Mesothelial cell of epicardium (in vitro differentiated cells): ENCODE measurements around the gene SBF2. TPM values are rescaled to one million over a fixed set of nuclear protein-coding genes. Genes with fewer than 3 reads are reported as not detected.
"Not testable (repeated sequence)": the region's sequence is repeated elsewhere in the genome, so short reads cannot be mapped to it uniquely, and the experiment has no call there.

Source experiments
- DNase-seq, 2 experiments: peaks; one replicate each; pipeline ENCODE4 v3.0.0; 2021; ENCODE audit warnings: low spot score in 2 of 2; ENCODE audit not compliant: unreplicated experiment in 2 of 2
- H3K27ac Mint-ChIP-seq: 2 replicates; pipeline ENCODE4 v1.8.0; 2021; ENCODE audit warnings: mixed read lengths
- H3K27me3 Mint-ChIP-seq: 2 replicates; pipeline ENCODE4 v1.8.0; 2021; ENCODE audit warnings: low read depth, mixed read lengths
- H3K36me3 Mint-ChIP-seq: 2 replicates; pipeline ENCODE4 v1.8.0; 2021; ENCODE audit warnings: mixed read lengths
- H3K4me1 Mint-ChIP-seq: 2 replicates; pipeline ENCODE4 v1.8.0; 2021; ENCODE audit warnings: mixed read lengths
- H3K4me3 Mint-ChIP-seq: 2 replicates; pipeline ENCODE4 v1.8.0; 2021; ENCODE audit warnings: mild to moderate bottlenecking, moderate library complexity, mixed read lengths
- H3K9me3 Mint-ChIP-seq: 2 replicates; pipeline ENCODE4 v1.8.0; 2021; ENCODE audit warnings: mixed read lengths
- total RNA-seq: library from RNA; stranded (reverse); gene quantifications from 3 replicates; pipeline ENCODE4 v1.2.1, GENCODE V29; 2021
- TF ChIP-seq, protein P1 (sequence below): fragments of 200-600 bp; sonication (generic); IDR thresholded peaks from one replicate; pipeline ENCODE4 v1.5.0; 2021; ENCODE audit warnings: antibody characterized with exemption; ENCODE audit not compliant: unreplicated experiment

The SBF2 gene
- total RNA-seq, 1 donor from 2014 or later = 58.4 TPM

DNA sequence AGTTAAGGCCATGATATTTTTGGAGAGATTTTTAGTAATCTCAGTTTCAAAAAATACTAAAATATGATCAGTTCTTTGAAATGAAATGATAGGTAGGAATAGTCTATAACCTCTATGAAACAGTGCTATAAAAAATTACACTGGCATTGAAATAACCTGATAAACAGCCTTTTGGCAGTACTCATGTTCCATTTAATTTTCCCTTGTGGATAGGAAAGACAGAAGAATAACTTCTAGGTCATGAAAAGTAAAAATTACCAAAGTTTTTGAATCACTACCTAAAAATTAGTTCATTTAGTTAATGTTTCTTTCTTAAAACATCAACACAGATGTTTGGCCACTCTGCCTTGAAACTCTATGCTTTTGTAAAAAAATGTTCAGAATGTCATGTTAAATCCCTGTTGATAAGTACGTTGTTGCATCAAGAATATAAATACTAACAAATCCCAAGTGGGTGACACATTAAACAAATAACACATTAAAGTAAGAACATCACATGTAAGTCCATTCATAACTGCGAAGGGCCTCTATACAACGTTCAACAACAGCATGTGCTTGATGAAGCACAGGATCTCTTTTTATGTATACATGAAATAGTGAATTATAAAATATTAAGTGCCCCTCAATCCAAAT is 339.9 kb downstream of the SBF2 start:
- TF ChIP-seq, protein P1, sequence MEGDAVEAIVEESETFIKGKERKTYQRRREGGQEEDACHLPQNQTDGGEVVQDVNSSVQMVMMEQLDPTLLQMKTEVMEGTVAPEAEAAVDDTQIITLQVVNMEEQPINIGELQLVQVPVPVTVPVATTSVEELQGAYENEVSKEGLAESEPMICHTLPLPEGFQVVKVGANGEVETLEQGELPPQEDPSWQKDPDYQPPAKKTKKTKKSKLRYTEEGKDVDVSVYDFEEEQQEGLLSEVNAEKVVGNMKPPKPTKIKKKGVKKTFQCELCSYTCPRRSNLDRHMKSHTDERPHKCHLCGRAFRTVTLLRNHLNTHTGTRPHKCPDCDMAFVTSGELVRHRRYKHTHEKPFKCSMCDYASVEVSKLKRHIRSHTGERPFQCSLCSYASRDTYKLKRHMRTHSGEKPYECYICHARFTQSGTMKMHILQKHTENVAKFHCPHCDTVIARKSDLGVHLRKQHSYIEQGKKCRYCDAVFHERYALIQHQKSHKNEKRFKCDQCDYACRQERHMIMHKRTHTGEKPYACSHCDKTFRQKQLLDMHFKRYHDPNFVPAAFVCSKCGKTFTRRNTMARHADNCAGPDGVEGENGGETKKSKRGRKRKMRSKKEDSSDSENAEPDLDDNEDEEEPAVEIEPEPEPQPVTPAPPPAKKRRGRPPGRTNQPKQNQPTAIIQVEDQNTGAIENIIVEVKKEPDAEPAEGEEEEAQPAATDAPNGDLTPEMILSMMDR = no peak
- DNase-seq = no peak
- no peak overlapping the region for H3K27ac Mint-ChIP-seq
- H3K4me3 Mint-ChIP-seq = no peak overlapping the region
- no peaks in the 10 kb centered on the region for H3K9me3 Mint-ChIP-seq
- H3K27me3 Mint-ChIP-seq = no peaks in the 10 kb centered on the region
- peaks cover 16% of the 10 kb centered on the region for H3K36me3 Mint-ChIP-seq
- H3K4me1 Mint-ChIP-seq = peaks cover 18% of the 10 kb centered on the region

DNA sequence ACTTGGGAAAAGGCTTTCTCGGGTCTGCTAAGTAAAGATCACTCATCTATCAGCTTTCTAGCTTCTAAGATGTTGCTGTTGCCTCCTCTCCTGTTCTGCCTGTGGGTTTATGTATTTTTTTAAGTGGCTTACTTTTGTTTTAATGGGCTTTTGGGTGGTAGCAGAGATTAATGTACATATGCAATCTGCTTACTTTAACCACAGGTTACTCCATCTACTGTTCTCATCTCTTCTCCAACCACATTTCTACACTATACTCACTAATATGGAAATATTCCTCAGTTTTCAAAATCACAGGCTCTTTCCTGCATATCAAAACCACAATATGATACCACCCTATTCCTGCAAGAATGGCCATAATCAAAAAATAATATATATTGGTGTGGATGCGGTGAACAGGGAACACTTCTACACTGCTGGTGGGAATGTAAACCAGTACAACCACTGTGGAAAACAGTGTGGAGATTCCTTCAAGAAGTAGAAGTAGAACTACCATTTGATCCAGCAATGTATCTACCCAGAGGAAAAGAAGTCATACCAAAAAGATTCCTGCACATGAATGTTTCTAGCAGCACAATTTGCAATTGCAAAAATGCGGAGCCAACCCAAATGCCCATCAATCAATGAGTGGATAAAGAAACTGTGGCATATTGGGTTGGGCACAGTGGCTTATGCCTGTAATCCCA is 341.4 kb downstream of the SBF2 start:
- no peaks in the 10 kb centered on the region for H3K9me3 Mint-ChIP-seq
- no peaks in the 10 kb centered on the region for H3K27me3 Mint-ChIP-seq
- H3K4me1 Mint-ChIP-seq = peaks cover 18% of the 10 kb centered on the region
- no peak overlapping the region for H3K27ac Mint-ChIP-seq
- no peak overlapping the region for H3K4me3 Mint-ChIP-seq
- peaks cover 12% of the 10 kb centered on the region for H3K36me3 Mint-ChIP-seq
- TF ChIP-seq, protein P1 = no peak
- no peak for DNase-seq

DNA sequence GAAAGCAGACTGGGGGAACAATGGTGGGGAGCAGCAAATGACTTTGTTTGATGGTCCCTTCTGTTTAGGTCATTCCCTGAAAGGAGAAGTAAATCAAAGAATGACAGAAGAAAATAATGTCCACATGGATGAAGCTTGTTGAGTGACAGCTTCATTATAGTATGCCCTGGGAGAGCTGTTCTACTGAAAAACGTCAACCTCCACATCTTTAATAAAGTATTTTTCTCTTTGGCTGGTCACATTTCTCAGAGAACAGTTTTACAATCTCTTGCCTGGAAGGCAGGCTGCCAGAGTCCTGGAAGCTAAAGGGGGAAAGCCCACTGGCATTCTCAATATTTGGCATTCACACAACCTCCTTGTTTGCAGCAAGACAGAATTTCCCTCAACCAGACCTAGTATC is 342.2 kb downstream of the SBF2 start:
- TF ChIP-seq, protein P1 = no peak
- H3K27ac Mint-ChIP-seq = peak overlapping the region; percentile 6

DNA sequence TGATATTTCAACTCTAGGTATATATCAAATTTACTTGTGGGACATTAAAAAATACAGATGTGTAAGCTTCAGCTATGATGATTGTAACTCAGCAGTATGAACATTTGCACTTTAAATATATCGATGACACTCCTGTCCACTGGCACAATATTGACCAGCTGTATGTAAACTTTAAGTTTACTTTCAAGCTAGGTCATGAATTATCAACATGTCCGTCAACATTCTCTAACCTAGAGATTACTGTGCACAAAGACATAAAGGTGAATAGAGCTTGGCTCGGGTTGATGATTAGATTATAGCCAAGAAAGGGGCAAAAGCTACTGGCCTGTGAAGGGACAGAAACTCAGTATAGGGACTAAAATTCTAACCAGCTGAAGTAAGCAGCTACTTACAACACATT is 343.6 kb downstream of the SBF2 start:
- H3K27me3 Mint-ChIP-seq = no peaks in the 10 kb centered on the region
- H3K4me1 Mint-ChIP-seq = peaks cover 18% of the 10 kb centered on the region
- H3K9me3 Mint-ChIP-seq = peaks cover 11% of the 10 kb centered on the region
- DNase-seq = no peak
- no peak overlapping the region for H3K4me3 Mint-ChIP-seq
- no peak overlapping the region for H3K27ac Mint-ChIP-seq
- TF ChIP-seq, protein P1 = no peak
- H3K36me3 Mint-ChIP-seq = peaks cover 21% of the 10 kb centered on the region

More for the DNA sequence above, 342.2 kb downstream of the SBF2 start:
- Mint-ChIP-seq H3K4me1 (peaks cover 18% of the 10 kb centered on the region), H3K4me3 (no peak overlapping the region), H3K36me3 (peaks cover 19% of the 10 kb centered on the region), H3K27me3 (no peaks in the 10 kb centered on the region), H3K9me3 (peaks cover 4% of the 10 kb centered on the region)
- DNase-seq = no peak

DNA sequence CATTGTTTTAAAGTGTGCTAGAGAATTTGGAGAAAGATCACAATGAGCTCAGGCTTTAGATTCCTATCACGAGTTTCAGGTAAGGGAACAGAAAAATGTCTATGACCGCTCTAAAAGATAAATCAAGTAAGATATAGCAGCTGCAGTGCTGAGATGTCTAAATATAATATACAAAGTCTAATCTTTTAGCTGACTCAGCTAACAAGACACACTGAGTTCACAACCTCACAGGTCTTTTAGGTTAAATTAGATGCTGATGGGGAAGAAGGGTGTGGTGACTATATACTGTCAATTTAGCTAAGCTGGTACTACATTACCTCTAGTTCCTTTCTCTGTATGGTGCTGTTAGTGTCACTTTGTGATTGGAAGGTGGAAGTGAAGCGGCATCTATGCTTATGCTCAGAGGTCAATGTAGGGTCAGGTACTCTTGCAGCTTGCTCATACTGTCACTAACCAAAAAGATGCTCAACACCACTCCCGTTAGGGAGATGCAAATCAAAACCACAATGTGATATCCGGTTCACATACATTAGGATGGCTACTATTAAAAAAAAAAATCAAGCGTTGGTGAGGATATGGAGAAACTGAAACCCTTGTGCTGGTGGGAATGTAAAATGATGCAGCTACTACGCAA is 346.7 kb downstream of the SBF2 start:
- H3K4me3 Mint-ChIP-seq = no peak overlapping the region
- H3K27ac Mint-ChIP-seq = no peak overlapping the region
- peaks cover 22% of the 10 kb centered on the region for H3K9me3 Mint-ChIP-seq
- TF ChIP-seq, protein P1 = no peak
- H3K27me3 Mint-ChIP-seq = no peaks in the 10 kb centered on the region
- H3K36me3 Mint-ChIP-seq = peaks cover 31% of the 10 kb centered on the region
- DNase-seq = no peak
- peaks cover 20% of the 10 kb centered on the region for H3K4me1 Mint-ChIP-seq

DNA sequence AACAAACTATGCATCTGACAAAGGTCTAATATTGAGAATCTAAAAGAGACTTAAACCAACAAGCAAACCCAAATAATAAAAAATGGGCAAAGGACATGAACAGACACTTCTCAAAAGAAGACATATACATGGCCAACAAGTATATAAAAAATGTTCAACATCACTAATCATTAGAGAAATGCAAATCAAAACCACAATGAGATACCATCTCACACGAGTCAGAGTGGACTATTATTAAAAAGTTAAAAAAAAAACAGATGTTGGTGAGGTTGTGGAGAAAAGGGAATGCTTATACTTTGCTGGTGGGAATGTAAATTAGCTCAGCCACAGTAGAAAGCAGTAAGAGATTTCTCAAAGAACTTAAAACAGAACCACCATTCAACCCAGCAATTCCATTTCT is 348.3 kb downstream of the SBF2 start:
- peaks cover 31% of the 10 kb centered on the region for H3K36me3 Mint-ChIP-seq
- H3K9me3 Mint-ChIP-seq = peaks cover 22% of the 10 kb centered on the region
- H3K27ac Mint-ChIP-seq, H3K4me3 Mint-ChIP-seq, H3K4me1 Mint-ChIP-seq, DNase-seq, H3K27me3 Mint-ChIP-seq: not testable (repeated sequence)
